Activated CD8-positive, alpha-beta memory T cell treated with anti-CD3 and anti-CD28 coated beads, Interleukin-2, amount 10 ng/mL, durations not matched to agents 7 days and 5 days (primary cell): ENCODE measurements around the gene CEP126. TPM values are rescaled to one million over a fixed set of nuclear protein-coding genes. Genes with fewer than 3 reads are reported as not detected.

Experiments
- ATAC-seq: fragments of 150-1000 bp; cut with Tn5 transposase; one replicate; pipeline ENCODE4 v1.10.0; 2021; ENCODE audit warnings: moderate library complexity
- CTCF ChIA-PET: fragments of 350-600 bp; sonication (Branson Sonifier 250); formaldehyde crosslinking; loops from one replicate; lab custom pipeline; 2021; ENCODE audit warnings: antibody characterized with exemption; lab: Charles Lee
- DNase-seq: peaks from one replicate; pipeline ENCODE4 v3.0.0-alpha.2; 2020
- H3K27ac Mint-ChIP-seq: one replicate; pipeline ENCODE4 v1.8.0; 2021; ENCODE audit warnings: mild to moderate bottlenecking, mixed read lengths
- H3K27me3 Mint-ChIP-seq: one replicate; pipeline ENCODE4 v1.8.0; 2021; ENCODE audit warnings: mixed read lengths
- H3K36me3 Mint-ChIP-seq: one replicate; pipeline ENCODE4 v1.8.0; 2021; ENCODE audit warnings: mild to moderate bottlenecking, mixed read lengths
- H3K4me1 Mint-ChIP-seq: one replicate; pipeline ENCODE4 v1.8.0; 2021; ENCODE audit warnings: mixed read lengths
- H3K4me3 Mint-ChIP-seq: one replicate; pipeline ENCODE4 v1.8.0; 2021; ENCODE audit warnings: mild to moderate bottlenecking, moderate library complexity, mixed read lengths
- H3K9me3 Mint-ChIP-seq: one replicate; pipeline ENCODE4 v1.8.0; 2022; ENCODE audit warnings: low read depth, mixed read lengths
- total RNA-seq, 2 experiments: library from RNA; stranded (reverse); gene quantifications; one replicate each; pipeline ENCODE4 v1.2.3, GENCODE V29; 2021

The CEP126 gene
- total RNA-seq, 2 experiments from 2014 or later, result 0.63 to 1.8 TPM

- H3K4me1 Mint-ChIP-seq, result peaks cover 2% of the 10 kb centered on the region
- ATAC-seq, result no peak
- no peak overlapping the region for H3K4me3 Mint-ChIP-seq
- peaks cover 10% of the 10 kb centered on the region for H3K27me3 Mint-ChIP-seq
- no peak overlapping the region for H3K27ac Mint-ChIP-seq
- no peak for DNase-seq
- no peaks in the 10 kb centered on the region for H3K9me3 Mint-ChIP-seq
- CTCF ChIA-PET, result no interaction called here
- H3K36me3 Mint-ChIP-seq, result no peaks in the 10 kb centered on the region
These were observed 5.7 kb upstream of the CEP126 start for GRCh38 chr11:101909087-101909486.

DNA sequence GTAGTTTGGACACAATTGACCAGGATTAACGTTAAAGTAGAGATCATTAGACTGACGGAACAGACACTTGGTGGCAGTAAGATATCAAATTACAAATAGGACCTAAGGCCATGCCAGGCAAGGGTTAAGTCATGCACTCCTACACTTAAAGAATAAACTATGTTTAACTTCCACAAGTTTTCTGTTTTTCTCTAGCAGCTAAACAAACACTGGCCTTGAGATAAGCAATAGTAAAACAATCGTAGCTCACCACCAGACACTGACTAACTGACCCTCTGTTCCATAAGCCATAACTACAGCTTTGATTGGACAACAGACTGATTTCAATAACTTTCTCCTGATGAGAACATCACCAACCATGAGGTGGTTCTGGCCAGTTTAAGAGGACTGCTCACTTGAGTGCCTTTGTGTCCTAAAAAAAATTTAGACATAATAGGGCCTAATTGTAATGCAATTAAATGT is 2.0 kb upstream of the CEP126 start:
- Mint-ChIP-seq H3K4me1 (peaks cover 22% of the 10 kb centered on the region), H3K27me3 (peaks cover 3% of the 10 kb centered on the region), H3K9me3 (no peaks in the 10 kb centered on the region), H3K27ac (no peak overlapping the region), H3K36me3 (no peaks in the 10 kb centered on the region), H3K4me3 (no peak overlapping the region)
- ATAC-seq (no peak), DNase-seq (no peak)
- CTCF ChIA-PET, result no interaction called here

DNA sequence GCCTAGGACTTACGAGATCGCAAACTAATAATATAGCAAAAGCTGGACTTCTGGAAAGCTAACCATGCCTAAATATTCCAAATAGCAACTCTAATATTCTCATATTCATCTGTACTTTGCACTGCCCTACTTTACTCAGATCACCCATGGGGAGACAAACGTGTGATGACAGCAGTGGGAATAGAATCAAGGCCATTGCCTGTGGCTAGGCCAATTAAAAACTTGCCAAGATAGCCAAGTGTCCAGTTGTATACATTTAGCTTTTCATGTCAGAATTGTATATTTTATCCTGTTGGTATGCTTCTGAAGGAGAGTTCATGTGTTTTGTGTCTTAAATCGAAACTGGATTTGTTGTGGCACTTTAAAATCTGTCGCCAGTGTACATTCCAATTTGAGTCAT is 1.2 kb upstream of the CEP126 start:
- ATAC-seq, result no peak
- Mint-ChIP-seq H3K4me3 (no peak overlapping the region), H3K9me3 (no peaks in the 10 kb centered on the region), H3K36me3 (no peaks in the 10 kb centered on the region), H3K27ac (no peak overlapping the region), H3K4me1 (peaks cover 22% of the 10 kb centered on the region), H3K27me3 (peaks cover 3% of the 10 kb centered on the region)
- DNase-seq, result no peak
- CTCF ChIA-PET, result no interaction called here

DNA sequence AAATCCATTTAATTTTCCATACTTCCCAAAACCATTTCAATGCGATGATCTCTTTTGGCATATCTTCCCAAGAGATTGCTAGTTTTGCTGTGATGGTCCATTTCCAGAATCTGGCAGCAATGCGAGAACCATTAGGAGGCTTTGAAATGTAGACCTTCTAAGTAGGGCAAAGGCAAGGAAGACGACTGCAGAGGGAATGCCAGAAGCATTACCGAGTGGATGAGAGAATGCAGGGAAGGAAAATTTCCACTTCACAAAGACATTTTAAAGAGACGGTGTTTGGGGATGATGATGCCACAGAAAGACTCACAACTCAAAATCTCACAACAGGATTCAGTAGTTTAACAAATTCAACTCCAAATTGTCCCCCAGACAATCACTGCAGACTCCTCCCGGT is 471 bp upstream of the CEP126 start:
- Mint-ChIP-seq H3K27ac (no peak overlapping the region), H3K36me3 (no peaks in the 10 kb centered on the region), H3K27me3 (peaks cover 3% of the 10 kb centered on the region), H3K4me3 (peak overlapping the region; percentile 89), H3K4me1 (peaks cover 22% of the 10 kb centered on the region), H3K9me3 (no peaks in the 10 kb centered on the region)
- DNase-seq, result no peak
- ATAC-seq, result no peak
- CTCF ChIA-PET, result interaction anchor here (1.0 to 1.4 kb wide), 3 partner anchors 10 to 93 kb away, joined by 3 to 7 read pairs (median 6); no protein-coding TSS in a partner anchor

GRCh38 chr11:101915791-101916291 is 1.0 kb downstream of the CEP126 start:
- peak overlapping the region; percentile 77 for H3K27ac Mint-ChIP-seq
- no peaks in the 10 kb centered on the region for H3K36me3 Mint-ChIP-seq
- peaks cover 22% of the 10 kb centered on the region for H3K4me1 Mint-ChIP-seq
- H3K27me3 Mint-ChIP-seq, result no peaks in the 10 kb centered on the region
- no peaks in the 10 kb centered on the region for H3K9me3 Mint-ChIP-seq
- ATAC-seq, result no peak
- DNase-seq, result no peak
- CTCF ChIA-PET, result interaction anchor here (1.3 to 1.4 kb wide), 2 partner anchors 11 to 54 kb away, joined by 5 to 6 read pairs; no protein-coding TSS in a partner anchor
- H3K4me3 Mint-ChIP-seq, result peak overlapping the region; percentile 89

GRCh38 chr11:101916422-101916821 is 1.6 kb downstream of the CEP126 start, which contains the start of gene ANGPTL5:
Gene ANGPTL5, minus strand, starts transcription at chr11:101916522. Its CDS starts 8,613 bp downstream, at chr11:101907909.
- peak within 1 kb of the TSS; percentile 77 for H3K27ac Mint-ChIP-seq
- no peak for ATAC-seq
- CTCF ChIA-PET, result no interaction called here
- no peaks in the 10 kb centered on the region for H3K36me3 Mint-ChIP-seq
- peaks cover 22% of the 10 kb centered on the region for H3K4me1 Mint-ChIP-seq
- no peaks in the 10 kb centered on the region for H3K9me3 Mint-ChIP-seq
- no peaks in the 10 kb centered on the region for H3K27me3 Mint-ChIP-seq
- peak within 1 kb of the TSS; percentile 89 for H3K4me3 Mint-ChIP-seq
- no peak for DNase-seq

DNA sequence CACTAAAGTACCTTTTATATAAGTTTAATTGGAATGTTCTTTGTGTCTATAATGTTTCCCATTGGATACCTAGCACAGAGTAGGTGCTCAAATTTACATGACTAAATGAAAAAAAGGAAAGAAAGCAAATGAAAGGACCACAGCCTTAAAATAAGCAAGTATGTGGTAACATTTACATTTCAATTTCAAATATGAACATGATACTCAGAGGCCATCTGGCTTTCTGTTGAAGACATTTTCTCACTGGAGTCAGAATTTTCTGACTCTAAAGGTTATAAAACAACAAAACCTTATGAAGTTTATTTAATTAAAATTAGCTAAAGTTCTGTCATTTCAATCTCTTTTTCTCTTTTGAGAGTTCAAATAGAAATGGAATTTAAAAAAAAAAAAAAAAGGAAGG is 2.4 kb downstream of the CEP126 start:
- H3K9me3 Mint-ChIP-seq, result no peaks in the 10 kb centered on the region
- no peaks in the 10 kb centered on the region for H3K27me3 Mint-ChIP-seq
- no peak overlapping the region for H3K4me3 Mint-ChIP-seq
- H3K4me1 Mint-ChIP-seq, result peaks cover 22% of the 10 kb centered on the region
- H3K27ac Mint-ChIP-seq, result no peak overlapping the region
- no peaks in the 10 kb centered on the region for H3K36me3 Mint-ChIP-seq
- CTCF ChIA-PET, result no interaction called here
- DNase-seq, result no peak
- no peak for ATAC-seq

GRCh38 chr11:101920992-101921391 is 6.2 kb downstream of the CEP126 start:
- Mint-ChIP-seq H3K36me3 (no peaks in the 10 kb centered on the region), H3K27me3 (no peaks in the 10 kb centered on the region), H3K27ac (no peak overlapping the region), H3K4me3 (no peak overlapping the region), H3K4me1 (peaks cover 5% of the 10 kb centered on the region), H3K9me3 (no peaks in the 10 kb centered on the region)
- CTCF ChIA-PET, result no interaction called here
- ATAC-seq, result no peak
- no peak for DNase-seq

- Mint-ChIP-seq H3K4me1 (no peaks in the 10 kb centered on the region), H3K9me3 (no peaks in the 10 kb centered on the region), H3K4me3 (no peak overlapping the region), H3K36me3 (no peaks in the 10 kb centered on the region), H3K27me3 (no peaks in the 10 kb centered on the region), H3K27ac (no peak overlapping the region)
- DNase-seq (no peak), ATAC-seq (no peak)
- CTCF ChIA-PET, result no interaction called here
These were observed 8.7 kb downstream of the CEP126 start for GRCh38 chr11:101923554-101923953.

DNA sequence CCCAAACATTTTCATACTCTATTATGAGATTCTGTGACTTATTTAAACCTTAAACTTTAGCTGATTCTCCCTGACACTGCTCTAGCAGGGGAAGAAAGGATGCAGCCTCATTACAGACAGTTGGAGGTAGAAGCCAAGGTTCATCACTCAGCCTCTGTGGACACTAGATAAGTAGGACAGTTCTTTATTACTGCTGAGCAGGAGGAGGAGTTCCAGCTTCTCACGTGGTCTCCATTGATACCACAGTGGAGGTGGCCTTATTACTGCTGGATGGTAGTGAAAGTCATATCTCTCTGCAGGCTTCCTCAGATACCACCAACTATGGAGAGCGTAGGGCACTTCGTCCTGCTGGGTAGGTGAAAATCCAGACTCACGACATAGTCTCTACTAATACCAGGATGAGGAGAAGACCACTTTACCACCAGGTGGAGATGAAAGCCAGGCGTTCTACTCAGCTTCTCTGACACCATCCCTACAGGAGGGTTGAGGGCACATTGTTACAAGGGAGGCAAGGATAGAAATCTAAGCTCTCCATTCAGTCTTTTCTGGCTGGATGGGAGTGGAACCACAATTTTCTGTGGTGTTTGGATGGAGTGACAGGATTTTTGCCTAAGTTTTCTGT is 14.6 kb downstream of the CEP126 start:
- no peaks in the 10 kb centered on the region for H3K36me3 Mint-ChIP-seq
- no peak for ATAC-seq
- DNase-seq, result no peak
- H3K4me3 Mint-ChIP-seq, result no peak overlapping the region
- CTCF ChIA-PET, result no interaction called here
- H3K27ac Mint-ChIP-seq, result no peak overlapping the region
- H3K27me3 Mint-ChIP-seq, result no peaks in the 10 kb centered on the region
- H3K9me3 Mint-ChIP-seq, result no peaks in the 10 kb centered on the region
- H3K4me1 Mint-ChIP-seq, result no peaks in the 10 kb centered on the region

- H3K9me3 Mint-ChIP-seq, result no peaks in the 10 kb centered on the region
- no peaks in the 10 kb centered on the region for H3K4me1 Mint-ChIP-seq
- no peaks in the 10 kb centered on the region for H3K36me3 Mint-ChIP-seq
- DNase-seq (no peak), ATAC-seq (no peak)
- CTCF ChIA-PET, result no interaction called here
- H3K4me3 Mint-ChIP-seq, result no peak overlapping the region
- no peak overlapping the region for H3K27ac Mint-ChIP-seq
- no peaks in the 10 kb centered on the region for H3K27me3 Mint-ChIP-seq
These were observed 16.9 kb downstream of the CEP126 start for GRCh38 chr11:101931692-101932091.

- ATAC-seq, result no peak
- Mint-ChIP-seq H3K27ac (no peak overlapping the region), H3K4me3 (no peak overlapping the region), H3K9me3 (no peaks in the 10 kb centered on the region), H3K27me3 (peaks cover 3% of the 10 kb centered on the region), H3K36me3 (no peaks in the 10 kb centered on the region), H3K4me1 (no peaks in the 10 kb centered on the region)
- CTCF ChIA-PET, result no interaction called here
- DNase-seq, result no peak
These were observed 26.2 kb downstream of the CEP126 start for GRCh38 chr11:101940901-101941520.

DNA sequence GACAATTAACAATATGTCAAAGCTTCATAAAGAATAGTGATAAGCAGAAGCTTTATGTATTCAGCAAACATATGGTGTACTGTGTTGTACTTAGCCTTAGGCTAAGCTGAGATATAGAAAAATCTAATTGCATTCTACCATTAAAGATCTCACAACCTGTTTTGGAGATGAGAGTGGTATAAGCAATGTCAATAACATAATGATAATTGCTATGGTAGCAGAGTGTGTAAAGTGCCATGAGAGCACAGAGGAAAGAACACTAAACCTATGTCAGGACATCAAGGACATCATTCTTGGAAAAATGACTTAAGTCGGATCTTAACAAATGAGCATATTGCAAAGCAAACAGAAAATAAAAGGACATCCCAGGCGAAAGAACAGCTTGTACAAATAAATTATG is 30.1 kb downstream of the CEP126 start:
- CTCF ChIA-PET, result no interaction called here
- no peaks in the 10 kb centered on the region for H3K9me3 Mint-ChIP-seq
- H3K4me3 Mint-ChIP-seq, result no peak overlapping the region
- no peak for DNase-seq
- no peak overlapping the region for H3K27ac Mint-ChIP-seq
- no peaks in the 10 kb centered on the region for H3K36me3 Mint-ChIP-seq
- H3K27me3 Mint-ChIP-seq, result peaks cover 3% of the 10 kb centered on the region
- H3K4me1 Mint-ChIP-seq, result no peaks in the 10 kb centered on the region
- no peak for ATAC-seq

DNA sequence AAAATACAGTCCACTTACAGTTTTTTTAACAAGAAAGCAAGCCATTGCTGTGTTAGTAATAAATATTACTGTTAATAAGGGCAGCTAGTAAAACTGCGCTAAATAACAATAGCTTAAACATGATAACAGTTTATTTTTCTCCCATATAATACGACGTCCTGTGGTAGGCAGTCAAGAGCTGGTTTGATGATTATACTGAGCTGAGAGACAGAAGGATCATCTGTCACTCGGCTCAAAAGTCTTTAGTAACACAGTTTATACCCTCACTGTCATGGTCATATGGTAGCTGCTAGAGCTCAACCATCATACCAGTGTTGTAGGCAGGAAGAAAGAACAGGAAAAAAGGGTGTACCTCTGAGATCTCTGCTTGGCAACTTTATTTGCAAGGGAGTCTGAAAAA is 30.6 kb downstream of the CEP126 start:
- no peaks in the 10 kb centered on the region for H3K9me3 Mint-ChIP-seq
- no peak for ATAC-seq
- CTCF ChIA-PET, result no interaction called here
- no peak for DNase-seq
- peaks cover 3% of the 10 kb centered on the region for H3K27me3 Mint-ChIP-seq
- no peak overlapping the region for H3K27ac Mint-ChIP-seq
- H3K36me3 Mint-ChIP-seq, result no peaks in the 10 kb centered on the region
- H3K4me1 Mint-ChIP-seq, result no peaks in the 10 kb centered on the region
- no peak overlapping the region for H3K4me3 Mint-ChIP-seq
